Measurements from ENCODE around the gene JMJD1C. TPM values are rescaled to one million over a fixed set of nuclear protein-coding genes. Genes with fewer than 3 reads are reported as not detected.
"Not testable (repeated sequence)": the region's sequence is repeated elsewhere in the genome, so short reads cannot be mapped to it uniquely, and the experiment has no call there.

JMJD1C gene
- total RNA-seq, 3 donors from 2014 or later: 40.2 to 50.1 (median 43.5) TPM

DNA sequence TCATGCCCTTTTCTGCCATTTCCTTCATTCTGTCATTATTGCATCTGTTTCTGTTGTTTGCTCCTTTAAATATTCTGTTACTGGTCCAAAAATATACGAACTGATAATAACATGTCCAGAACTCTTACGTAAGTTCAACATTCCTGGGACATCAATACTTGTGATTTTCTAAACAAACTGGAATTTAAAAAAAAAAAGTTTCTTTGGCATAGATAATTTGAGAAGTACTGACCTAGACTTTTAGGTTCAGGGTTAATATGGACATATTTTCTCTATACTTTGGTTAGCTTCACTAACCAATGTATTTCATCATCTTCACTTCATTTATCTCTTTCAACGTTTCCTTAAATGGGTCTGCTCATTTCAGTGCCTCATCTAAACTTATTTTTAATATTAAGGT, 147.3 kb downstream of the JMJD1C start:
- Mint-ChIP-seq H3K4me1 (ENCODE audit: low read depth) (no peaks in the 10 kb centered on the region), H3K9me3 (no peaks in the 10 kb centered on the region), H3K27me3 (ENCODE audit: low read depth) (no peaks in the 10 kb centered on the region), H3K36me3 (ENCODE audit: insufficient read depth) (peaks cover 12% of the 10 kb centered on the region), H3K4me3 (no peak overlapping the region)
- ATAC-seq (no peak), DNase-seq (no peak)

DNA sequence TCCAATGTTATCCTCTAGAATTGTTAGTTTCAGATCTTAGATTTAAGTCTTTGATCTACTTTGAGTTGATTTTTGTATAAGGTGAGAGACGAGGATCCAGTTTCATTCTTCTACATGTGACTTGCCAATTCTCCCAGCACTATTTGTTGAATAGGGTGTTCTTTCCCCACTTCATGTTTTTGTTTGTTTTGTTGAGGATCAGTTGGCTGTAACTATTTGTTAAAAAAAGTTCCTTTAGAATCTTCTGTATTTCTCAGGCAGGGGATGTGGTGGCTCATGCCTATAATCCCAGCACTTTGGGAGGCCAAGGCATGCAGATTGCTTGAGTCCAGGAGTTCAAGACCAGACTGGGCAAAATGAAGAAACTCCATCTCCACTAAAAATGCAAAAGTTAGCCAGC, 151.8 kb downstream of the JMJD1C start:
- H3K4me3 Mint-ChIP-seq: no peak overlapping the region
- no peaks in the 10 kb centered on the region for H3K9me3 Mint-ChIP-seq
- ATAC-seq (no peak), DNase-seq (no peak)
- no peaks in the 10 kb centered on the region for H3K4me1 Mint-ChIP-seq (ENCODE audit: low read depth)
- H3K36me3 Mint-ChIP-seq (ENCODE audit: insufficient read depth): peaks cover 5% of the 10 kb centered on the region
- H3K27me3 Mint-ChIP-seq (ENCODE audit: low read depth): no peaks in the 10 kb centered on the region

DNA sequence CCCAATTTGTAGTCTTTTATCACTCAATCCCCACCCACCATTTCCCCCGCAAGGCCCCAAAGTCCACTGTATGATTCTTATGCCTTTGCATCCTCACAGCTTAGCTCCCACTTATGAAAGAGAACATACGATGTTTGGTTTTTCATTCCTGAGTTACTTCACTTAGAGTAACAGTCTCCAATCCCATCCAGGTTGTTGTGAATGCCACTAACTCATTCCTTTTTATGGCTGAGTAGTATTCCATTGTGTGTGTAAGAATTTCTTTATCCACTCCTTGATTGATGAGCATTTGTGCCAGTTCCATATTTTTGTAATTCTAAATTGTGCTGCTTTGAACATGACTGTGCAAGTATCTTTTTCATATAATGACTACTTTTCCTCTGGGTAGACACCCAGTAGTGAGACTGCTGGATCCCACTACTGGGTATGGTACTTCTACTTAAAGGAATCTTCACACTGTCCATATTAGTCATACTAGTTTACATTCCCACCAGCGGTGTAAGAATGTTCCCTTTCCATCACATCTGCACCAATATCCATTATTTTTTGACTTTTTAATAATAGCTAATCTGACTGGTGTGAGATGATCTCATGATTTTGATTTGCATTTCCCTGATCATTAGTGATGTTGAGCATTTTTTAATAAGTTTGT, 152.6 kb downstream of the JMJD1C start:
- no peak overlapping the region for H3K4me3 Mint-ChIP-seq
- DNase-seq (no peak), ATAC-seq (no peak)
- no peaks in the 10 kb centered on the region for H3K27me3 Mint-ChIP-seq (ENCODE audit: low read depth)
- peaks cover 7% of the 10 kb centered on the region for H3K36me3 Mint-ChIP-seq (ENCODE audit: insufficient read depth)
- no peaks in the 10 kb centered on the region for H3K9me3 Mint-ChIP-seq
- peaks cover 5% of the 10 kb centered on the region for H3K4me1 Mint-ChIP-seq (ENCODE audit: low read depth)

DNA sequence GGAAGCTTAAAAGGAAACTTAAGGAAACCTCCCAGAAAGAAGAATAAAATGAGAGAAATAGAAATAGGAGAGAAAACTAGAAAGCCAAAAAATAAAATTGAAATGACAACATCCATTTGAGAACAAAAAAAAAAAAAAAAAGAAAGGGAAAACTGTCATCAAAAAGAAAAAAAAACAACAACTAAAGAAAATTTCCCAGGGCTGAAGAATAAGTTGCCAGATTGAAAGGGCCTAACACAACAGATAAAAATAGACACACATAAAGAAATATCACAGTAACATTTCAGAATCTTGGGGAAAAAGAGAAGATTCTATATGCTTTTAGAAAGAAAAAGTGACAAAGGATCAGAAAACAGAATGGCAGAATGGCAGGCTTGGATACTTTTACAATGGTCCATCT, 157.1 kb downstream of the JMJD1C start:
- no peak for ATAC-seq
- Mint-ChIP-seq H3K9me3 (no peaks in the 10 kb centered on the region), H3K4me1 (ENCODE audit: low read depth) (peaks cover 5% of the 10 kb centered on the region), H3K4me3 (no peak overlapping the region), H3K36me3 (ENCODE audit: insufficient read depth) (peaks cover 9% of the 10 kb centered on the region), H3K27me3 (ENCODE audit: low read depth) (no peaks in the 10 kb centered on the region)
- DNase-seq: no peak

DNA sequence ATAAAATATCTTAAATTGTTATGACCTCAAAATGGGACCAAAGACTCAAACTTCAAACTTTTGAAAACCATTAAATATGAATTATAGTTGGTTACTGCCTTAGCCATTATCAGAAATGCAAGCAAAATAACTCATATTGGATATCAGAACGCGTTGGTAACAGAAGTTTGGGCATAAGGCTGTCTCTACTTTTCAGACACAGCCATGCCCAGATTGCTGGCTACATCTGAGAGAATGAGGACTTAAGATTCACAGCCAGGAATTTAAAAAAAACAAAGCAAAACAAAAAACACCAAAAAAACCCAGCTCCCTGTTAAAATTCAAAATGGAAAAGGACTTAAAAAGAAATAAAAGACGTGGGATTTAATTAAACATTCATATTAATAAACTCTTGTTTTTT, 161.6 kb downstream of the JMJD1C start:
- no peak for DNase-seq
- Mint-ChIP-seq H3K4me1 (ENCODE audit: low read depth) (peaks cover 8% of the 10 kb centered on the region), H3K9me3 (no peaks in the 10 kb centered on the region), H3K4me3 (no peak overlapping the region), H3K36me3 (ENCODE audit: insufficient read depth) (peaks cover 5% of the 10 kb centered on the region), H3K27me3 (ENCODE audit: low read depth) (no peaks in the 10 kb centered on the region)
- ATAC-seq: no peak

DNA sequence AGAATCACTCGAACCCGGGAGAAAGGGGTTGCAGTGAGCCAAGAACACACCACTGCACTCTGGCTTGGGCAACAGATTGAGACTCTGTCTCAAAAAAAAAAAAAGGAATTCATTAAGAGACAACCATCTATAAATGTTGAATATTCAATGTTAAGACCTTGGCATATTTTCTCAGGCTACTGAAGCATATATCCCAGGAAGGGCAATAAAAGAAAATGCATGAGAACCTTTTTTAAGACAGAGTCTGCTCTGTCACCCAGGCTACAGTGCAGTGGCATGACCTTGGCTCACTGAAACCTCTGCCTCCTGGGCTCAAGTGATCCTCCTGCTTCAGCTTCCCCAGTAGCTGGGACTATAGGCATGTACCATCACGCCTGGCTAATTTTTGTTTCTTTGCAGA, 165.0 kb downstream of the JMJD1C start:
- Mint-ChIP-seq H3K4me3 (no peak overlapping the region), H3K4me1 (ENCODE audit: low read depth) (peaks cover 3% of the 10 kb centered on the region), H3K27me3 (ENCODE audit: low read depth) (no peaks in the 10 kb centered on the region), H3K36me3 (ENCODE audit: insufficient read depth) (peaks cover 4% of the 10 kb centered on the region), H3K9me3 (no peaks in the 10 kb centered on the region)
- no peak for ATAC-seq
- DNase-seq: no peak

DNA sequence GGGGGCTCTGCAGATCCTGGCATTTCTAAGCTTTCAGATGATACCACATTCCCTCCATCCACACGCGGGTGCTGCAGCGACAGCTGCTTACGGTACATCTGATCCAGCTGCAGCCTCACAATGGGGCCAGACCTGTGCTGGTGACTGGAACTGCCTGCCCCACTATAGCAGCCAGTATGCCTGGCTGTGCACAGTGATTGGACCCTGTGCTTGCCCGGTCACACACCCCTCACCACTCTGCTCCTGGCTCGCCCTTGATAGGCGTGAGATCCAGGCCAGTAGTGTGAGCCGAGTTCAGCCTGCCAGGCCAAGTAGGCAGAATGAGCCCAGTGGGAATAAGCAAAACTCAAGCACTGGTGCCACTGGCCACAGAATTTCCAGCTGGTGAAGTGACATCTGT, 167.8 kb downstream of the JMJD1C start:
- ATAC-seq (no peak), DNase-seq (no peak)
- Mint-ChIP-seq H3K4me1 (ENCODE audit: low read depth) (peaks cover 3% of the 10 kb centered on the region), H3K36me3 (ENCODE audit: insufficient read depth) (no peaks in the 10 kb centered on the region), H3K4me3 (no peak overlapping the region), H3K27me3 (ENCODE audit: low read depth) (no peaks in the 10 kb centered on the region), H3K9me3 (no peaks in the 10 kb centered on the region)

DNA sequence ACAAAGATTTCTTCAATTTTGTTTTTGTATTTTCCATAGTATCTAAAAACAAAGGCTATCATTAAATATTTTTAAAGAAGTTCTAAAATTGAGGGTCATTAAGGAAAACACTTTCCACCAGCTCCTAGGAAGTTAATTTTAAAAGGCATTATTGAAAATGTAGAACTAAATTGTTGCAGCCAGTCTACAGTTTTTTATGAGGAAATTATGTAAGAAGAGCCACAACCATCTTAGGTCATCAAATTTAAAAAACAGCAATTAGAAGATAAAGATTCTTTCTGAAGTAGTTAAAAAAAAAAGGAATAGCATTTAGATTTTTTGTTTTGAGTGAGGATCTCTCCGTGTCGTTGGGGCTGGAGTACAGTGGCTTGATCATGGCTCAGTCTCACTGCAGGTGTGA, 171.0 kb downstream of the JMJD1C start:
- no peak overlapping the region for H3K4me3 Mint-ChIP-seq
- ATAC-seq (no peak), DNase-seq (no peak)
- H3K27me3 Mint-ChIP-seq (ENCODE audit: low read depth): no peaks in the 10 kb centered on the region
- H3K9me3 Mint-ChIP-seq: no peaks in the 10 kb centered on the region
- no peaks in the 10 kb centered on the region for H3K4me1 Mint-ChIP-seq (ENCODE audit: low read depth)
- H3K36me3 Mint-ChIP-seq (ENCODE audit: insufficient read depth): no peaks in the 10 kb centered on the region

DNA sequence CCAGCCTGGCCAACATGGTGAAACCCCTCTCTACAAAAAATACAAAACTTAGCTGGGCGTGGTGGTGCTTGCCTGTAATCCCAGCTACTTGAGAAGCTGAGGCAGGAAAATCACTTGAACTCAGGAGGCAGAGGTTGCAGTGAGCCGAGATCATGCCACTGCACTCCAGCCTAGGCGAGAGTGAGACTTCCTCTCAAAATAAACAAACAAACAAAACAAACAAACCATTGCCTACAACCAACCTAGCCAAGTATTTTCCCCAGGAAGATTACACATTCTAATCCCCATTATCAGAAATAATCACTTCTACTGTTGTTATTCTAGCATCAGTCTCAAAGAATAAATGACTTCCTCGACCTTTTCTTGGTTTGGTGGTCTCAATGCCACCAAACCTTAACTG, 172.9 kb downstream of the JMJD1C start:
- H3K27me3 Mint-ChIP-seq (ENCODE audit: low read depth); H3K9me3 Mint-ChIP-seq; H3K4me3 Mint-ChIP-seq; ATAC-seq; DNase-seq; H3K4me1 Mint-ChIP-seq (ENCODE audit: low read depth); H3K36me3 Mint-ChIP-seq (ENCODE audit: insufficient read depth): not testable (repeated sequence)

DNA sequence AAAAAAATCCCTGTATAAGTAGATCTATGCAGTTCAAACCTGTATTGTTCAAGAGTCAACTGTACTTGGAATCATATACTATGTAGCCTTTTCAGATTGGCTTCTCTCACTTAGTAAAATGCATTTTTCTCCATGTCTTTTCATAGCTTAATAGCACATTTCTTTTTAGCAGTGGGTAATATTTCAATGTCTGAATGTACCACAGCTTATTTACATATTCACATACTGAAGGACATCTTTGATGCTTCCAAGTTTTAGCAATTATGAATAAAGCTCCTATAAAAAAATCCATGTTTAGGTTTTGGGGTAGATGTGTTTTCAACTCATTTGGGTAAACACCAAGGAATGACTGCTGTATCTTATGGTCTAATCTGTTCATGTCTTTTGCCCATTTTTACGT, 177.6 kb downstream of the JMJD1C start:
- peaks cover 2% of the 10 kb centered on the region for H3K4me1 Mint-ChIP-seq (ENCODE audit: low read depth)

DNA sequence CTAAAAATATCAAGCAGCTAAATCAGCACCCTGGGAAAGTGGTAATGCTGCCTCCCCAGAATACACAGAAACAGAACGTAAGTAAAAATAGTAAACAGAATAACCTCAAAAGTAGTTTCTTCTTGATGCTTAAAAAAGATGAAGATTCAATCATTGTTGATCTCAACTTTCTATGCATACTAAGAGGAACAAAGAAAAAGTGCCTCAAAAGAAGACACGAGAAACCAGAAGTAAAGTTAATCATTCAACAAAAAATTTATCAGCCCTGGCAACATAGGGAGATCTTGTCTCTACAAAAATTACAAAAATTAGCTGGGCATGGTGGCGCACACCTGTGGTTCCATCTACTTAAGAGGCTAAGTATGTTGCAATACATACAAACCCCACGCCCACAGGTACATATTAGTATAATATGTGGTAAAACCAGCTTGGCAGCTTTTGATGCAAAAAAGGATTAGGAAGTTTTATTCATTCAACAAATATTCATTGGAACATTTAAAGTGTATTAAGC, 179.0 kb downstream of the JMJD1C start:
- Mint-ChIP-seq H3K36me3 (ENCODE audit: insufficient read depth) (peaks cover 1% of the 10 kb centered on the region), H3K4me1 (ENCODE audit: low read depth) (peaks cover 2% of the 10 kb centered on the region), H3K9me3 (no peaks in the 10 kb centered on the region), H3K4me3 (no peak overlapping the region), H3K27me3 (ENCODE audit: low read depth) (no peaks in the 10 kb centered on the region)
- DNase-seq (no peak), ATAC-seq (no peak)

More for the DNA sequence above, 177.6 kb downstream of the JMJD1C start:
- Mint-ChIP-seq H3K27me3 (ENCODE audit: low read depth) (no peaks in the 10 kb centered on the region), H3K4me3 (no peak overlapping the region), H3K9me3 (no peaks in the 10 kb centered on the region), H3K36me3 (ENCODE audit: insufficient read depth) (peaks cover 1% of the 10 kb centered on the region)
- DNase-seq: no peak
- no peak for ATAC-seq

DNA sequence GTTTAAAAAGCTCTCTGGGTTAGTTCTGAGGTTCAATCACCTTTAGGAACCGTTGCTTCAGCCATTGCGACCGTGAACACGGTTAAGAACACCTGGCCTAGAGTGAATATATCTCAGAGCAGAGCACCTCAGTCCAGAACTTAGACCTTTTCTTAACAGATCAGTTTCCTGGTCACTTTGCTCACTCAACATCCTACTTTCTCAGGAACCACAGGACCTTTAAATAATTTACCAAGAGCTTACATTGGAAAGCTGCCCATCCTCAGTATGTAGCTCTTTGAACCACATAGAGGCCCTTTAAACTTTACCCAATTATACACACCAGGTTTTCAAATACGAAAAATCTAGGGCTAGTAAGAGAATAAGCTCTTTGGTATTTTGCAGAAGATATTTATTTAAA, 179.4 kb downstream of the JMJD1C start:
- no peak for ATAC-seq
- Mint-ChIP-seq H3K27me3 (ENCODE audit: low read depth) (no peaks in the 10 kb centered on the region), H3K4me3 (no peak overlapping the region), H3K9me3 (no peaks in the 10 kb centered on the region), H3K36me3 (ENCODE audit: insufficient read depth) (peaks cover 1% of the 10 kb centered on the region), H3K4me1 (ENCODE audit: low read depth) (peaks cover 2% of the 10 kb centered on the region)
- no peak for DNase-seq

DNA sequence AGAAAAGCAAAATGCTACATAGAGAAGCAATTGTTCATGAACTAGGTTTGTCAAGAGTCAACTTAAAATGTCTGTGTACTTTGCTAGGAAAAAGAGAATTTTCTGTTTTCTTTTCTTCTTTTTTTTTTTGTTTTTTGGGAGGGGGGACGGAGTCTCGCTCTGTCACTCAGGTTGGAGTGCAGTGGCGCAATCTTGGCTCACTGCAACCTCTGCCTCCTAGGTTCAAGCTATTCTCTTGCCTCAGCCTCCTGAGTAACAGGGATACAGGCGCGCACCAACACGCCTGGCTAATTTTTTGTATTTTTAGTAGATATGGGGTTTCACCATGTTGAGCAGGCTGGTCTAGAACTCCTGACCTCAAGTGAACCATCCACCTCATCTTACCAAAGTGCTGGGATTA, 181.9 kb downstream of the JMJD1C start:
- not testable (repeated sequence) for H3K4me3 Mint-ChIP-seq; H3K4me1 Mint-ChIP-seq (ENCODE audit: low read depth); DNase-seq; ATAC-seq; H3K36me3 Mint-ChIP-seq (ENCODE audit: insufficient read depth); H3K27me3 Mint-ChIP-seq (ENCODE audit: low read depth); H3K9me3 Mint-ChIP-seq

DNA sequence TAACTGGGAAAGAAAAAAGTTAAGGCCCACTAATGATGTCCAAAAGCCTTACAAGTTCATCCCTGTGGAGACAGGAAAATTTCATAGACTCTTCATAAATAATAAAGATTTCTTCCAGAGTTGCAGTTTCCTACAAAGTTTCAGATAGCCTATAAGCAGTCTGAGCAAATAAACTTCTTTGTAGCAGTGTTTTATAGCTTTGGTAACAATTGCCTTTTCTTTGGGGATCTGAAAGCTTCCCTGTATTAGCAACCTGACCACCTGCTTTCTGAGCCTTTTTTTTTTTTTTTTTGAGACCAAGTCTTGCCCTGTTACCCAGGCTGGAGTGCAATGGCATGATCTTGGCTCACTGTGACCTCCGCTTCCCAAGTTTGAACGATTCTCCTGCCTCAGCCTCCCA, 182.7 kb downstream of the JMJD1C start:
- no peaks in the 10 kb centered on the region for H3K27me3 Mint-ChIP-seq (ENCODE audit: low read depth)
- peaks cover 1% of the 10 kb centered on the region for H3K36me3 Mint-ChIP-seq (ENCODE audit: insufficient read depth)
- peaks cover 2% of the 10 kb centered on the region for H3K4me1 Mint-ChIP-seq (ENCODE audit: low read depth)
- no peak overlapping the region for H3K4me3 Mint-ChIP-seq
- DNase-seq (no peak), ATAC-seq (no peak)
- H3K9me3 Mint-ChIP-seq: no peaks in the 10 kb centered on the region

DNA sequence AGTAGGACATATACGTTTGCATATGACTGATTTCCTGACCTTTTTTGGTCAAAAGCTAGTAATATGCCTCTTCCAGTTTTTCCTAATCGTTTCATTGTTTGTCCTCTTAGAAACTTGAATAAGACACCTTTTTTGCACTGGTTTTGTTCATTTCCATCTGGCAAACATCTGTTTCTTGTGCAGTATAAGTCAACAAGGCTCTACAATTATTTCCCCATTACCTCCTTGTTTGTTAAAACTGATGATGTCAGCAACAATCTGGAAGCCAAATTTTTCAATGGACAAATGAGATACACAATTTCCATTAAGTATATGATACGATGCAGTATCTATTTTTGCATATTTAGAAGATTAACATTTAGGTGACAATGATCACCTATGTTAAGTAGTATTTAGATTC, 183.8 kb downstream of the JMJD1C start:
- H3K36me3 Mint-ChIP-seq (ENCODE audit: insufficient read depth): no peaks in the 10 kb centered on the region
- no peak for ATAC-seq

More for the DNA sequence above, 183.8 kb downstream of the JMJD1C start:
- DNase-seq: no peak
- no peaks in the 10 kb centered on the region for H3K27me3 Mint-ChIP-seq (ENCODE audit: low read depth)
- peaks cover 2% of the 10 kb centered on the region for H3K4me1 Mint-ChIP-seq (ENCODE audit: low read depth)
- H3K4me3 Mint-ChIP-seq: no peak overlapping the region
- no peaks in the 10 kb centered on the region for H3K9me3 Mint-ChIP-seq

Measured in activated T-cell treated with anti-CD3 and anti-CD28 coated beads, Interleukin-2, amount 50 U/mL, for 4 hours (primary cell).